ENCODE measurements around the gene NUDT9.
"Not testable (repeated sequence)": the region's sequence is repeated elsewhere in the genome, so short reads cannot be mapped to it uniquely, and the experiment has no call there.

Gene NUDT9

GRCh38 chr4:87465739-87466366 lies 43.5 kb downstream of the NUDT9 start:
- DNase-seq, result no peak

- no peak for DNase-seq
Observed at GRCh38 chr4:87469390-87469789, 47.0 kb downstream of the NUDT9 start.

- no peak for DNase-seq
Observed at GRCh38 chr4:87476934-87477333, 54.6 kb downstream of the NUDT9 start.

- no peak for DNase-seq
Observed at GRCh38 chr4:87478732-87479250, 56.4 kb downstream of the NUDT9 start.

- no peak for DNase-seq
Observed at GRCh38 chr4:87481377-87481776, 59.0 kb downstream of the NUDT9 start.

- DNase-seq, result not testable (repeated sequence)
Observed at GRCh38 chr4:87483247-87483646, 60.9 kb downstream of the NUDT9 start.

- DNase-seq, result not testable (repeated sequence)
Observed at GRCh38 chr4:87488666-87489065, 66.3 kb downstream of the NUDT9 start.

GRCh38 chr4:87489678-87490077 lies 67.3 kb downstream of the NUDT9 start:
- DNase-seq, result no peak

- DNase-seq, result no peak
Observed at GRCh38 chr4:87490664-87491369, 68.4 kb downstream of the NUDT9 start.

- DNase-seq, result no peak
Observed at GRCh38 chr4:87491436-87491835, 69.1 kb downstream of the NUDT9 start.

- DNase-seq, result not testable (repeated sequence)
Observed at GRCh38 chr4:87491851-87492250, 69.5 kb downstream of the NUDT9 start.

- no peak for DNase-seq
Observed at GRCh38 chr4:87493115-87493514, 70.7 kb downstream of the NUDT9 start.

- no peak for DNase-seq
Observed at GRCh38 chr4:87497159-87497558, 74.8 kb downstream of the NUDT9 start.

GRCh38 chr4:87497578-87497977 lies 75.2 kb downstream of the NUDT9 start:
- no peak for DNase-seq

GRCh38 chr4:87498446-87498900 lies 76.1 kb downstream of the NUDT9 start:
- DNase-seq, result no peak

- DNase-seq, result no peak
Observed at GRCh38 chr4:87499403-87500091, 77.2 kb downstream of the NUDT9 start.

GRCh38 chr4:87500092-87500462 lies 77.7 kb downstream of the NUDT9 start:
- no peak for DNase-seq

GRCh38 chr4:87502580-87503238 lies 80.3 kb downstream of the NUDT9 start:
- DNase-seq, result peak; percentile 64

- no peak for DNase-seq
Observed at GRCh38 chr4:87505862-87506261, 83.5 kb downstream of the NUDT9 start.

- DNase-seq, result no peak
Observed at GRCh38 chr4:87506974-87507701, 84.8 kb downstream of the NUDT9 start.

All from NCI-H1105 (cell line).